Gastroesophageal sphincter (tissue), 4 donors: ENCODE data around the gene PCDH15. TPM values are rescaled to one million over a fixed set of nuclear protein-coding genes. Genes with fewer than 3 reads are reported as not detected.

Source experiments
- ATAC-seq: fragments of 150-250 bp; one replicate; pipeline ENCODE4 v1.9.1; 2016; ENCODE audit warnings: mild to moderate bottlenecking, moderate library complexity
- H3K27ac ChIP-seq, 4 donors: fragments of 200-600 bp; sonication (generic) in 3 of 4; 1 replicate in 3 of 4; 2 replicates in 1 of 4; pipeline ENCODE4 v1.5.1; 2016 to 2019
- H3K27me3 ChIP-seq: fragments of 200-600 bp; sonication (generic); one replicate; pipeline ENCODE4 v1.5.1; 2019
- H3K36me3 ChIP-seq, 2 donors: fragments of 200-600 bp; sonication (generic); one replicate each; pipeline ENCODE4 v1.5.1; 2019; ENCODE audit warnings: control low read depth in 1 of 2
- H3K4me1 ChIP-seq, 3 donors: fragments of 200-600 bp; sonication (generic); 1 replicate in 2 of 3; 2 replicates in 1 of 3; pipeline ENCODE4 v1.5.1; 2016 to 2019; ENCODE audit warnings: control low read depth in 2 of 3
- H3K4me3 ChIP-seq, 2 donors: fragments of 200-600 bp; sonication (generic); one replicate each; pipeline ENCODE4 v1.5.1; 2019; ENCODE audit warnings: mild to moderate bottlenecking in 1 of 2, moderate library complexity in 1 of 2
- H3K9me3 ChIP-seq, 3 donors: fragments of 200-600 bp; sonication (generic); one replicate each; pipeline ENCODE4 v1.5.1; 2017 to 2019; ENCODE audit warnings: control low read depth in 2 of 3
- EP300 ChIP-seq: sonication (generic); formaldehyde crosslinking; IDR thresholded peaks from one replicate; pipeline ENCODE4 v1.6.1; 2017; ENCODE audit warnings: antibody characterized with exemption, mild to moderate bottlenecking
- POLR2A ChIP-seq, 2 donors: fragments of 450-650 bp; IDR thresholded peaks; one replicate each; pipeline ENCODE4 v1.6.1; 2017; ENCODE audit warnings: antibody characterized with exemption in 2 of 2, mild to moderate bottlenecking in 2 of 2, moderate library complexity in 1 of 2
- POLR2AphosphoS5 ChIP-seq: sonication (generic); formaldehyde crosslinking; IDR thresholded peaks from one replicate; pipeline ENCODE4 v1.6.1; 2017; ENCODE audit warnings: antibody characterized with exemption
- WGBS, 2 donors: methylation state at CpG; one replicate each; pipeline ENCODE4 v1.1.5; 2018; ENCODE audit warnings: low coverage in 1 of 2; 5-methylcytosine and 5-hydroxymethylcytosine counted together
- total RNA-seq, 4 donors: library from RNA; depleted of rRNA; stranded (reverse); fragments of >200 nt; gene quantifications; one replicate each; pipeline ENCODE4 v1.1.0, GENCODE V29; 2016
- TF ChIP-seq, protein P1 (sequence below), 4 experiments: fragments of 200-600 bp in 2 of 4; fragments of 450-650 bp in 2 of 4; sonication (generic) in 1 of 4; IDR thresholded peaks; one replicate each; pipeline ENCODE4 v1.5.1; 2017 to 2019; ENCODE audit warnings: antibody characterized with exemption in 4 of 4, mild to moderate bottlenecking in 2 of 4, moderate library complexity in 2 of 4

Gene PCDH15
- total RNA-seq, 4 donors from 2014 or later = 0.10 to 0.50 (median 0.27) TPM; not detected in 1

DNA sequence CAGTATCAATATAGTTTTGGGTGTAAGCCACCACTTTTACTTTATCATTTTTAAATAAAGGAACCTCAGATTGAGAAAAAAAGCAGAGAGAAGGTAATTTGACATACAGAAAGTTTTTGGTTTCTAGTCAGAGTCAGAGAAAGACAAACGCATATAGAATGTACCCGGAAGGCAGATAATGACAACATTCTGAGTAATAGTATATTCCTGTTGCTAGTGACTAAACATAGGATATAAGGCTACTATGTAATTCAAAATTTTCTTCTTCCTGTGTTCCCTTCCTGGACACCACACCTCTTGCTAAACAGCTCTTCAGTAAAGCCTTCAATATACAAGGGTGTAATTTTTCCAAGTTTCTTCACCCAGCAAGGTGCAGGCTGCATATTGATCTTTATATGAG lies 597.6 kb downstream of the PCDH15 start:
- TF ChIP-seq POLR2AphosphoS5 = no peak
- TF ChIP-seq EP300 = no peak
- TF ChIP-seq, protein P1, sequence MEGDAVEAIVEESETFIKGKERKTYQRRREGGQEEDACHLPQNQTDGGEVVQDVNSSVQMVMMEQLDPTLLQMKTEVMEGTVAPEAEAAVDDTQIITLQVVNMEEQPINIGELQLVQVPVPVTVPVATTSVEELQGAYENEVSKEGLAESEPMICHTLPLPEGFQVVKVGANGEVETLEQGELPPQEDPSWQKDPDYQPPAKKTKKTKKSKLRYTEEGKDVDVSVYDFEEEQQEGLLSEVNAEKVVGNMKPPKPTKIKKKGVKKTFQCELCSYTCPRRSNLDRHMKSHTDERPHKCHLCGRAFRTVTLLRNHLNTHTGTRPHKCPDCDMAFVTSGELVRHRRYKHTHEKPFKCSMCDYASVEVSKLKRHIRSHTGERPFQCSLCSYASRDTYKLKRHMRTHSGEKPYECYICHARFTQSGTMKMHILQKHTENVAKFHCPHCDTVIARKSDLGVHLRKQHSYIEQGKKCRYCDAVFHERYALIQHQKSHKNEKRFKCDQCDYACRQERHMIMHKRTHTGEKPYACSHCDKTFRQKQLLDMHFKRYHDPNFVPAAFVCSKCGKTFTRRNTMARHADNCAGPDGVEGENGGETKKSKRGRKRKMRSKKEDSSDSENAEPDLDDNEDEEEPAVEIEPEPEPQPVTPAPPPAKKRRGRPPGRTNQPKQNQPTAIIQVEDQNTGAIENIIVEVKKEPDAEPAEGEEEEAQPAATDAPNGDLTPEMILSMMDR (IDR thresholded peaks at IDR 0.05) = no peak
- TF ChIP-seq POLR2A (IDR thresholded peaks at IDR 0.05) = no peak
- Histone ChIP-seq H3K4me3 (no peak overlapping the region), H3K27ac (no peak overlapping the region), H3K27me3 (no peaks in the 10 kb centered on the region), H3K9me3 (no peaks in the 10 kb centered on the region), H3K36me3 (no peaks in the 10 kb centered on the region), H3K4me1 (no peaks in the 10 kb centered on the region)
- ATAC-seq = no peak
- 76 to 93% methylated on average over 2 of the region's 2 CpGs for WGBS, 2 donors

DNA sequence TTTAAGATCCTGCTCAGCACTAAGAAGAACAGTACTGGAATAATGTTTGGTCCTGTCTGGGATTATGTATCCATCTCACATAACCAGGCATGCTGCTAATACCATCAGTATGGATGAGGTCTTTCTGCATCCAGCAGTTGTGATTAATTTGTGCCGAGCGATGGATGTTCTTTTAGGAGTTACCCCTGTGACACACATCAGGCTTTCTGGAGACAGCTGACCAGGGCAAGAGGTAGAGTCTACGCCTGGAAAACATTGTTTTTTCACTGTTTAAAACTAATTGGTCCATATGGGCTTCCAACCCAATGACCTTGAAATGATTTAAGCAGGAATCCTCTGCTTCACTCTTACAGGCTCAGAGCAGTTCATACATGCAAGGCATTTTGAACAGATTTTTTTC lies 603.0 kb downstream of the PCDH15 start:
- H3K9me3 ChIP-seq = no peaks in the 10 kb centered on the region
- no peak overlapping the region for H3K27ac ChIP-seq
- H3K36me3 ChIP-seq = no peaks in the 10 kb centered on the region
- 61 to 71% methylated on average over 3 of the region's 3 CpGs for WGBS, 2 donors
- peaks cover 3% of the 10 kb centered on the region for H3K27me3 ChIP-seq
- TF ChIP-seq EP300 (no peak), POLR2AphosphoS5 (no peak)
- TF ChIP-seq, protein P1 (IDR thresholded peaks at IDR 0.05) = no peak
- ATAC-seq = no peak
- H3K4me3 ChIP-seq = no peak overlapping the region
- no peaks in the 10 kb centered on the region for H3K4me1 ChIP-seq

DNA sequence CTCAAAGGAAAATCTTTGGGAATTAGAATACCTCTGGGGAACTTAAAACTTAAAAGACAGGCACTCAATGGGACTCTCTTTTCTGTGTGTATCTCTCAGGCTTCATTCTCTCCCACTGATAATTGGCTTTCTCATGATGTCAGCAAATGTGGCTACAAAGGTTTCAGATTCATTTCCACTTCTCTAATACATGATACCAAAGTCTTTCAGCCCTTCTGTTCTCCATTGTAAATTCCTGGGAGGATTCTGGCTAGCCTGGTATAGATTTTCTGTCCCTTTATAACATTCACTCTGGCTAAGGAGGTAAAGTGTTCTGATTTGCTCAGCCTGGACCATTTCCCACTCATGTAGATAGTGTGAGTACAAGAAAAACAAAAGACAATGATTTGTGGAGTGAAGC lies 606.2 kb downstream of the PCDH15 start:
- TF ChIP-seq POLR2AphosphoS5 = no peak
- TF ChIP-seq EP300 = no peak
- TF ChIP-seq POLR2A (IDR thresholded peaks at IDR 0.05) = no peak
- TF ChIP-seq, protein P1 (IDR thresholded peaks at IDR 0.05) = no peak
- no peaks in the 10 kb centered on the region for H3K4me1 ChIP-seq
- no peaks in the 10 kb centered on the region for H3K36me3 ChIP-seq
- H3K4me3 ChIP-seq = no peak overlapping the region
- H3K9me3 ChIP-seq = no peaks in the 10 kb centered on the region
- no peak for ATAC-seq
- H3K27me3 ChIP-seq = peaks cover 3% of the 10 kb centered on the region
- no peak overlapping the region for H3K27ac ChIP-seq

DNA sequence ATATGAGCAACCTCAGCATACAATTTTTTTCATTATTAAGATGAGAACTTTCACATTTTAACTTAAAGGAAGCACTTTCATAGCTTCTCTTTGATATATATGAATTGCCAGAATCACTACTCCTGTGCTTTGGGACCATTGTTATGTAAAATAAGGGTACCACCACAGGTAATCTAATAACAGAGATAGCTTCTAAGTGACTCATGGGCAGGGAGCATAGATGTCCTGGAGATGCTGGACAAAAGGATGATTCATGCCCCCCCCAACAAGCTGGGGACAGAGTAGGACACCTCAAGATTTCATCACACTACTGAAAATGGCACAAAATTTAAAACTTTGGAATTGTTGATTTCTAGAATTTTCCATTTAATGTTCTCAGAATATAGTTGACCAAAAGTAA lies 641.1 kb downstream of the PCDH15 start:
- no peak overlapping the region for H3K27ac ChIP-seq
- no peak for ATAC-seq
- no peaks in the 10 kb centered on the region for H3K27me3 ChIP-seq
- H3K36me3 ChIP-seq = no peaks in the 10 kb centered on the region
- H3K9me3 ChIP-seq = no peaks in the 10 kb centered on the region
- H3K4me3 ChIP-seq = no peak overlapping the region
- no peak for TF ChIP-seq EP300
- TF ChIP-seq POLR2AphosphoS5 = no peak
- TF ChIP-seq, protein P1 (IDR thresholded peaks at IDR 0.05) = no peak
- no peak for TF ChIP-seq POLR2A (IDR thresholded peaks at IDR 0.05)
- H3K4me1 ChIP-seq = no peaks in the 10 kb centered on the region

DNA sequence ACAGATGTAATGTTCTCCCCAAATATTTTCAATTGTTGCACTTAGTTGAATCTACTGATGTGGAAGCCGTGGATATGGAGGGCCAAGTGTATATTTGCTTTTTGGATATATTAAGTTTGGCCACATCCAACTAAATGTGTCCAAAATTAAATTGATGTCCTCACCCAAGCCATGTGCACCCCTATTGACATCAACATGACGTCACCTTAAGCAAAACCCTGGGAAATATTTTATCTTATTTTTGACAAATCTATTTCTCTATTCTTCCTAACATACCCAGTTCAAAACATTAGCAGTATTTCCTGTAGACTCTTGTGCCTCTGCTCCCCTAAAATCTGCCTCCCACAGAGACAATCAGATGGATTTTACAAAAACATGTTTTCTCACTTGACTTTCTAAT lies 652.5 kb downstream of the PCDH15 start:
- TF ChIP-seq, protein P1 (IDR thresholded peaks at IDR 0.05) = no peak
- TF ChIP-seq EP300 (no peak), POLR2AphosphoS5 (no peak), POLR2A (IDR thresholded peaks at IDR 0.05) (no peak)
- Histone ChIP-seq H3K9me3 (no peaks in the 10 kb centered on the region), H3K4me1 (no peaks in the 10 kb centered on the region), H3K36me3 (no peaks in the 10 kb centered on the region), H3K27me3 (no peaks in the 10 kb centered on the region), H3K4me3 (no peak overlapping the region), H3K27ac (no peak overlapping the region)
- ATAC-seq = no peak
- 79 to 100% methylated on average over 2 of the region's 2 CpGs for WGBS, 2 donors
